H9 (cell line): ENCODE data around the gene TMEM229B. TPM values are rescaled to one million over a fixed set of nuclear protein-coding genes. Genes with fewer than 3 reads are reported as not detected.
A peak's percentile ranks its signal among the peaks of the same experiment; 100 is the strongest.

Experiments used
- DNase-seq: peaks from one replicate; pipeline ENCODE4 v3.0.0-alpha.2; 2017
- H2AFZ ChIP-seq: one replicate; pipeline ENCODE4 v1.6.1; 2013; ENCODE audit warnings: mild to moderate bottlenecking, low read length, control low read depth, moderate library complexity
- H2AK5ac ChIP-seq: 2 replicates; pipeline ENCODE4 v1.6.1; 2013; ENCODE audit warnings: low read length, control low read depth, mixed read lengths; ENCODE audit not compliant: insufficient read length
- H2BK120ac ChIP-seq: one replicate; pipeline ENCODE4 v1.6.1; 2013; ENCODE audit warnings: low read depth, mild to moderate bottlenecking, low read length, control low read depth, inconsistent platforms; ENCODE audit not compliant: poor library complexity, severe bottlenecking
- H2BK12ac ChIP-seq: 2 replicates; pipeline ENCODE4 v1.6.1; 2013; ENCODE audit warnings: low read length, control low read depth, mixed read lengths, low read depth; ENCODE audit not compliant: insufficient read length
- H2BK15ac ChIP-seq: 2 replicates; pipeline ENCODE4 v1.6.1; 2013; ENCODE audit warnings: low read depth, low read length, control low read depth
- H2BK20ac ChIP-seq: one replicate; pipeline ENCODE4 v1.6.1; 2013; ENCODE audit warnings: low read depth, mild to moderate bottlenecking, low read length, control low read depth, inconsistent platforms; ENCODE audit not compliant: poor library complexity, severe bottlenecking
- H2BK5ac ChIP-seq: 2 replicates; pipeline ENCODE4 v1.6.1; 2013; ENCODE audit warnings: low read length, control low read depth, mixed read lengths; ENCODE audit not compliant: insufficient read length
- H3K14ac ChIP-seq: 2 replicates; pipeline ENCODE4 v1.6.1; 2013; ENCODE audit warnings: low read length, control low read depth; ENCODE audit not compliant: insufficient read depth
- H3K18ac ChIP-seq: 2 replicates; pipeline ENCODE4 v1.6.1; 2013; ENCODE audit warnings: low read depth, mild to moderate bottlenecking, mixed read lengths, low read length, control low read depth; ENCODE audit not compliant: insufficient read length
- H3K23ac ChIP-seq: 2 replicates; pipeline ENCODE4 v1.6.1; 2013; ENCODE audit warnings: low read length, control low read depth, mixed read lengths, low read depth; ENCODE audit not compliant: insufficient read length
- H3K23me2 ChIP-seq: 2 replicates; pipeline ENCODE4 v1.6.1; 2013; ENCODE audit warnings: low read depth, mild to moderate bottlenecking, mixed read lengths, low read length, control low read depth; ENCODE audit not compliant: insufficient read length, poor library complexity, severe bottlenecking
- H3K27ac ChIP-seq: 2 replicates; pipeline ENCODE4 v1.5.1; 2013; ENCODE audit warnings: low read length, control low read depth, mixed read lengths, low read depth; ENCODE audit not compliant: insufficient read length
- H3K27me3 ChIP-seq: 2 replicates; pipeline ENCODE4 v1.6.1; 2013; ENCODE audit warnings: low read length, control low read depth, inconsistent platforms; ENCODE audit not compliant: insufficient read depth
- H3K4ac ChIP-seq: 2 replicates; pipeline ENCODE4 v1.6.1; 2013; ENCODE audit warnings: low read depth, mild to moderate bottlenecking, control low read depth, inconsistent platforms, low read length, moderate library complexity
- H3K4me1 ChIP-seq: 2 replicates; pipeline ENCODE4 v1.6.1; 2013; ENCODE audit warnings: low read length, control low read depth, inconsistent platforms; ENCODE audit not compliant: insufficient read depth
- H3K4me2 ChIP-seq: 2 replicates; pipeline ENCODE4 v1.6.1; 2013; ENCODE audit warnings: low read length, control low read depth, mixed read lengths; ENCODE audit not compliant: insufficient read length, insufficient read depth
- H3K56ac ChIP-seq: 2 replicates; pipeline ENCODE4 v1.6.1; 2013; ENCODE audit warnings: low read depth, mild to moderate bottlenecking, mixed read lengths, low read length, control low read depth; ENCODE audit not compliant: insufficient read length
- H3K79me1 ChIP-seq: 2 replicates; pipeline ENCODE4 v1.6.1; 2013; ENCODE audit warnings: low read depth, mild to moderate bottlenecking, moderate library complexity, low read length, control low read depth, inconsistent platforms; ENCODE audit not compliant: insufficient read depth, poor library complexity, severe bottlenecking
- H3K79me2 ChIP-seq: 2 replicates; pipeline ENCODE4 v1.6.1; 2013; ENCODE audit warnings: low read length, control low read depth, inconsistent platforms; ENCODE audit not compliant: insufficient read depth
- H3K9ac ChIP-seq: 2 replicates; pipeline ENCODE4 v1.6.1; 2013; ENCODE audit warnings: low read length, control low read depth, mixed read lengths; ENCODE audit not compliant: insufficient read length; ENCODE audit errors: extremely low read depth
- H3K9me3 ChIP-seq: one replicate; pipeline ENCODE4 v1.6.1; 2013; ENCODE audit warnings: low read depth, low read length, inconsistent platforms; ENCODE audit not compliant: control insufficient read depth
- H3T11ph ChIP-seq: one replicate; pipeline ENCODE4 v1.6.1; 2013; ENCODE audit warnings: mild to moderate bottlenecking, low read length, control low read depth, inconsistent platforms
- H4K20me1 ChIP-seq: one replicate; pipeline ENCODE4 v1.6.1; 2013; ENCODE audit not compliant: control insufficient read depth, insufficient read length, insufficient read depth
- H4K5ac ChIP-seq: 2 replicates; pipeline ENCODE4 v1.6.1; 2013; ENCODE audit warnings: low read depth, mild to moderate bottlenecking, mixed read lengths, low read length, control low read depth; ENCODE audit not compliant: insufficient read length
- H4K8ac ChIP-seq: replicated peaks from 2 replicates; pipeline ENCODE4 v1.6.1; 2013; ENCODE audit warnings: low read length, control low read depth, mixed read lengths, low read depth; ENCODE audit not compliant: insufficient read length
- H4K91ac ChIP-seq: 2 replicates; pipeline ENCODE4 v1.6.1; 2013; ENCODE audit warnings: low read depth, mild to moderate bottlenecking, moderate library complexity, mixed read lengths, low read length, control low read depth; ENCODE audit not compliant: insufficient read length
- H3K27ac Mint-ChIP-seq, 3 experiments: 2 replicates in 2 of 3; 3 replicates in 1 of 3; pipeline ENCODE4 v1.8.0; 2020 to 2021; ENCODE audit warnings: mixed read lengths in 3 of 3, mild to moderate bottlenecking in 1 of 3, moderate library complexity in 1 of 3
- H3K27me3 Mint-ChIP-seq: 2 replicates; pipeline ENCODE4 v1.8.0; 2021; ENCODE audit warnings: low read depth, mild to moderate bottlenecking, moderate library complexity, mixed read lengths
- H3K36me3 Mint-ChIP-seq, 3 experiments: 2 replicates in 2 of 3; 3 replicates in 1 of 3; pipeline ENCODE4 v1.8.0; 2020 to 2021; ENCODE audit warnings: low read depth in 3 of 3, mixed read lengths in 3 of 3; ENCODE audit not compliant: insufficient read depth in 1 of 3
- H3K4me1 Mint-ChIP-seq, 2 experiments: 2 replicates each; pipeline ENCODE4 v1.8.0; 2020; ENCODE audit warnings: mixed read lengths in 2 of 2
- H3K4me3 Mint-ChIP-seq, 2 experiments: 2 replicates in 1 of 2; 3 replicates in 1 of 2; pipeline ENCODE4 v1.8.0; 2020 to 2021; ENCODE audit warnings: mild to moderate bottlenecking in 2 of 2, mixed read lengths in 2 of 2, moderate library complexity in 1 of 2
- H3K9me3 Mint-ChIP-seq, 2 experiments: 2 replicates in 1 of 2; 3 replicates in 1 of 2; pipeline ENCODE4 v1.8.0; 2020; ENCODE audit warnings: mild to moderate bottlenecking in 2 of 2, mixed read lengths in 2 of 2, moderate library complexity in 1 of 2
- WGBS: extraction: QIAGEN DNeasy Blood & Tissue Kit; methylation state at CpG from one replicate; pipeline ENCODE4 v1.1.7; 2013; ENCODE audit warnings: missing lambda C conversion rate, low lambda C conversion rate, mixed read lengths; ENCODE audit not compliant: insufficient read length; ENCODE audit errors: extremely low coverage; 5-methylcytosine and 5-hydroxymethylcytosine counted together
- total RNA-seq: library from RNA; stranded (reverse); gene quantifications from 2 replicates; pipeline ENCODE4 v1.2.1, GENCODE V29; 2021
- TF ChIP-seq, protein P1 (sequence below): fragments of 200-600 bp; sonication (generic); conservative IDR thresholded peaks from 3 replicates; pipeline ENCODE4 v1.8.0; 2021; ENCODE audit warnings: antibody characterized with exemption, mild to moderate bottlenecking

TMEM229B gene
- total RNA-seq, 1 experiment from 2014 or later, result 0.24 TPM

DNA sequence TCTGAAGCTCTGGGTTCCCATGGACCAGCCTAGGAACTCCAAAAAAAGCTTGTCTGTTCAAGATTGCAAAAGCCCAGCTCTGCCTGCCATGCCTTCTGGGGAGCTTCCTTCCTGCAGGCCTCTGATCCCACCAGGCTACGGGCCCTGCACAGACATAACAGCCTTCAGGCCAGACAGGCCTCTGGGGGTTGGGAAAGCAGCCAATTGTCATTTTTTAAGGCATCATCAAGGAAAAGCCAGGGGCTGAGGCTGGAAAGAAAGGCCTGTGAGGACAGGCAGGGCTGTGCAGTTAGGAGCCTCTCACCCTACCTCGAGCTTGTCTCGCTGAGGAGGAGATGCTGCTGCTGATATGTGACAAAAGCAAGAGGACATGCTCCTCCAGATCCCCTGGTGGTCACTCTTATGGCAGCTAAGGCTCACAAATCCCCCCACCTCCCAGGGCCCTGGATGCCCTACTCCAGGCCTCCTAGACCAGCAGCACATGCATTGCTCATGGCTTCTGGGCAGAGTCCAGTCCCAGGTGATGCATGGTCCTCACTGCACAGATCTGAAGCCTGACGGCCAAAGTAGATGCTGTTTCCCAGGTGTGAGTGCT is 2.9 kb downstream of the TMEM229B start:
- TF ChIP-seq, protein P1, sequence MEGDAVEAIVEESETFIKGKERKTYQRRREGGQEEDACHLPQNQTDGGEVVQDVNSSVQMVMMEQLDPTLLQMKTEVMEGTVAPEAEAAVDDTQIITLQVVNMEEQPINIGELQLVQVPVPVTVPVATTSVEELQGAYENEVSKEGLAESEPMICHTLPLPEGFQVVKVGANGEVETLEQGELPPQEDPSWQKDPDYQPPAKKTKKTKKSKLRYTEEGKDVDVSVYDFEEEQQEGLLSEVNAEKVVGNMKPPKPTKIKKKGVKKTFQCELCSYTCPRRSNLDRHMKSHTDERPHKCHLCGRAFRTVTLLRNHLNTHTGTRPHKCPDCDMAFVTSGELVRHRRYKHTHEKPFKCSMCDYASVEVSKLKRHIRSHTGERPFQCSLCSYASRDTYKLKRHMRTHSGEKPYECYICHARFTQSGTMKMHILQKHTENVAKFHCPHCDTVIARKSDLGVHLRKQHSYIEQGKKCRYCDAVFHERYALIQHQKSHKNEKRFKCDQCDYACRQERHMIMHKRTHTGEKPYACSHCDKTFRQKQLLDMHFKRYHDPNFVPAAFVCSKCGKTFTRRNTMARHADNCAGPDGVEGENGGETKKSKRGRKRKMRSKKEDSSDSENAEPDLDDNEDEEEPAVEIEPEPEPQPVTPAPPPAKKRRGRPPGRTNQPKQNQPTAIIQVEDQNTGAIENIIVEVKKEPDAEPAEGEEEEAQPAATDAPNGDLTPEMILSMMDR, result peak; percentile 38; the same call in 2 of the 3 replicates
- H2AFZ ChIP-seq, result no peak overlapping the region
- peaks cover 0 to 5% of the 10 kb centered on the region in 2 experiments; a peak in 2 of 5 replicates for H3K9me3 Mint-ChIP-seq
- H2BK120ac ChIP-seq, result no peak overlapping the region
- no peaks in the 10 kb centered on the region for H3K79me1 ChIP-seq
- H3K56ac ChIP-seq, result no peak overlapping the region
- H3K27ac ChIP-seq, result no peak overlapping the region
- H4K20me1 ChIP-seq, result no peaks in the 10 kb centered on the region
- no peak overlapping the region for H3K23ac ChIP-seq
- no peak overlapping the region for H3K9ac ChIP-seq
- no peaks in the 10 kb centered on the region for H3K9me3 ChIP-seq
- no peaks in the 10 kb centered on the region for H3K27me3 ChIP-seq
- H2AK5ac ChIP-seq, result no peak overlapping the region
- peaks cover 2% of the 10 kb centered on the region for H3K27me3 Mint-ChIP-seq
- no peak overlapping the region for H3T11ph ChIP-seq
- H2BK5ac ChIP-seq, result no peak overlapping the region
- no CpG with 5 or more reads among the region's 4 CpGs for WGBS
- no peaks in the 10 kb centered on the region for H3K4me1 ChIP-seq
- no peak overlapping the region for H4K8ac ChIP-seq
- no peak overlapping the region for H3K14ac ChIP-seq
- no peak overlapping the region for H3K27ac Mint-ChIP-seq
- no peak overlapping the region for H2BK20ac ChIP-seq
- no peak overlapping the region for H2BK15ac ChIP-seq
- no peak overlapping the region for H3K4me2 ChIP-seq
- H4K91ac ChIP-seq, result no peak overlapping the region
- H2BK12ac ChIP-seq, result no peak overlapping the region
- H3K4me3 Mint-ChIP-seq, result no peak overlapping the region
- peaks cover 2% of the 10 kb centered on the region in 2 experiments; a peak in 3 of 4 replicates for H3K4me1 Mint-ChIP-seq
- no peaks in the 10 kb centered on the region; a peak in 2 of 7 replicates for H3K36me3 Mint-ChIP-seq
- H3K4ac ChIP-seq, result no peak overlapping the region
- no peaks in the 10 kb centered on the region for H3K23me2 ChIP-seq
- DNase-seq, result no peak
- H4K5ac ChIP-seq, result no peak overlapping the region
- H3K79me2 ChIP-seq, result no peaks in the 10 kb centered on the region
- no peak overlapping the region for H3K18ac ChIP-seq
